GM18867 (cell line): ENCODE data around the gene HPCAL1.

Source experiments
- ATAC-seq: cut with Tn5 transposase; IDR thresholded peaks from one replicate; pipeline ENCODE4 v1.9.1; 2021; ENCODE audit warnings: mild to moderate bottlenecking, moderate library complexity; ENCODE audit not compliant: unreplicated experiment

The HPCAL1 gene

DNA sequence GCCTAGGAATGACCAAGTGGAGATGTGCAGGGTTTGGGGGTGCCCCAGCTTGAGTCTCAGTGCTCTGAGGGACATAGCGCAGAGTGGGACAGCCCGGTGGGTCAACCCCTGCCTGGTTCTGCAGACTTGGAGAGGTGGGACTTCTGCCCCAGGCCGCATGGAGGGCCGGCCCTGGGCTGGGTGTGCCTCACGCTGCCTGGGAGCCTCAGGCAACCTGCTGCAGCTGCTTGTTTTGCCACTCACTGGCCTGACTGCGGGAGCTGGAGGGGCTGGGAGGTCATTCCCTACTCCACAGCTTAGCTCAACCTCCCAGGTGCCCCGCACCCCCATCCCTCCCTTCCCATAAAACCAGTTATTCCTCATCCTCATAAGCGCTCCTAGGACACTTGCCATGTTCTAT, 112.3 kb downstream of the HPCAL1 start:
- no peak for ATAC-seq

GRCh38 chr2:10415640-10416039, 112.9 kb downstream of the HPCAL1 start:
- ATAC-seq, result no peak

- ATAC-seq, result no peak
Observed at GRCh38 chr2:10417551-10418335, 115.0 kb downstream of the HPCAL1 start.

- no peak for ATAC-seq
Observed at GRCh38 chr2:10419553-10420257, 117.0 kb downstream of the HPCAL1 start.

- no peak for ATAC-seq
Observed at GRCh38 chr2:10422251-10422650, 119.5 kb downstream of the HPCAL1 start.

DNA sequence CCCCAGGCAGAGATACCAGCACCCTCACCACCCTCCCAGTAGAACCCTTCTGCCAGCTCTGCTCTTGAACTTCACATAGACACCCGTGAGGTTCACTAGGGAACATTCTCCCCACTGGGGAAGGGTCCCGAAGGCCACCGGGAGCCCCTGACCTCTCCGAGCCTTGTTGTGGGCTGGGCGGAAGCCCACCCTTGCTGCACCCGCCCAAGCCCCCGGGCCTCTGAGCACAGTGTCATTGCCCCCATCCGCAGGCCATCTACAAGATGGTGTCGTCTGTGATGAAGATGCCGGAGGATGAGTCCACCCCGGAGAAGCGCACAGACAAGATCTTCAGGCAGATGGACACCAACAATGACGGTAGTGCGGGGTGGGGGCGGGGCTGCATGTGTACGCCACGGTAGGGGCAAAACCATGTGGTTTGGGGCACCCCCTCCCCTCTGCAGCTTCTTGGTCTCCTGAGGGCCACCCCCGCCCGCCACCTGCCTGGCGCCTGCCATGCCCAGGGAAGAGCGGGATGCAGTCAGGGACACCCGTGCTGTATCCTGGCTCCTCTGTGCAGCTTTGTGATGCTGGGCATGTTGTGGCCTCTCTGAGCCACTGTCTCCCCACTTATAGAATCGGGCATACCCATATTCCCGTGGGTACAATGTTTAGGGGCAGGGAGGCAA, 120.2 kb downstream of the HPCAL1 start:
- ATAC-seq, result no peak

DNA sequence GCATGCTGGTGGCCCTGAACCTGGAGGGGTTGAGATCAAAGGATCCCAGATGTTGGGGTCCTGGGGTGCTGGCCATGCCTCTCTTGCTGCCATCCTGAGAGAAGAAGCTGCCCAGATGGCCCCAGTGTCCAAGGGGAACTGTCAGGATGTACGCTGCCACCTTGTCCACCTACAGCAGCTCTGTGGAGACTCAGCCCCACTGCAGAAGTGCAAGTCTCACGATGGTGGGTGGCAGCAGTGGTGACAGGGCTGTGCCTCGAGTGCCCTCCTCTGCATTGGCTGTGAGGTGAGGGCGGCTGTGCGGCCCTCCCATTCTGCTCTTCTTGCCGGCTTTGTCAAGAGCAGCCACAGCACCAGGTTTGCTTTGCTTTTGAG, 120.7 kb downstream of the HPCAL1 start:
- no peak for ATAC-seq

DNA sequence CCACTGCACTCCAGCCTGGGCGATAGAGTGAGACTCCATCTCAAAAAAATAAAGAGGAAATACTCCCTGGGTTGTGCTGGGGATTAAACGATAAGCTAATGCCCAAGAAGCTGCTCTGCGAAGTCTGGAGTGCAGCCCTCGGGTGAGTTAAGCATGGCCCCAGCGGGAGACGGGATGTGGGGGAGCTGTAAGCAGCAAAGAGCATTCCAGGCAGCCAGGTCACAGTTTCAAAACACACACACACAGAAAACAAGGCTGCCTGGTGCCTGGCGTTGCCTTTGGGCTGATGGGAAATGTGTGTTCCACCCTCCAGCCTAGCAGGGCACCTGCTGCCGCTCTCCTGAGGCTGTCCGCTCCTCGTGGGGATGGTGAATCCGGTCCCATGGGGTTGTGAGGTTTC, 121.3 kb downstream of the HPCAL1 start:
- no peak for ATAC-seq

DNA sequence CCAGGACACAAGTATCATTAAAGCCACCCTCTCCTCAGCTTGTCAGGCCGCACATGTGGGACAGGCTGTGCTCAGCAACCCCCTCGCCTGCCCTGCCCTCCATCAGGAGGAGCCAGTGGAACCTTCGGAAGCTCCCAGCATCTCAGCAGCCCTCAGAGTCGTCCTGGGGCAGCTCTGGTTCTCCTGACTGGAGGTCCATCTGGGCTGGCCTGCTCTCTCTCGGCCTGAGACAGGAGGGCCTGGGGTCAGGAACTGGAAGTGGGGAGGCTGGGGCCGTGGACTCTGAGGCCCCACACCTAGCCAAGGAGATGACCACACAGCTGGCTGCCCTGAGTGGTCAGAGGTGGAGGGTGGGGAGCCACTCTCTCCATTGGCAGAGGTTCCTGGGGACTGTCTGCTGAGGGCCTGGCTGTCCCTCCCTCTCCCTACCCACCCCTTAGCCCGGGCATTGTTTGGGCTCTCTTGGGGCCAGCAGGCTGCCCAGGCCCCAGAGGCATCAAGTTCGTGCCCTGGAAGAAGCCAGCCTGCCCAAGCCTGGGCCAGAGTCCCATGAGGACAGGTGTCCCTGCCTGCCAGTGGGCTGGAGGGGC, 122.3 kb downstream of the HPCAL1 start:
- ATAC-seq, result no peak

DNA sequence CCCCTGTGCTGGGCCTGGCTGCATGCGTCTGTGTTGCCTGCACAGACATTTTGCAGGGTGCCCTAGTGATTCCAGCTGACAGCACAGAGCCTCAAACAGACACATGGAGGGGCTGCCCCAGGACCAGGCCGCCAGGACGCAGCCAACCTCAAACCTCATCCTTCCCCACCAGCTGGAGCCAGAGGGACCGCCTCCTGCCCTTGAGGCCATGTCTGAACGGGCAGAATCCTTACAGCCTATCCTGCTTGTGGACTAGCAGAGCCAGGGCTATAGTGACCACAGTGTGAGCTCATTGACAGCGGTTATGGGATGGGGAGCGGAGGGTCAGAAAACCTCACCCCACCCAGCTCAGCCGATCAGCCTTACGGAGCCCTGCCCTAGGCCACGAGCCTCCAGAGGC, 123.0 kb downstream of the HPCAL1 start:
- ATAC-seq, result no peak

- ATAC-seq, result no peak
Observed at GRCh38 chr2:10426726-10427617, 124.3 kb downstream of the HPCAL1 start.

GRCh38 chr2:10427618-10427949, 124.9 kb downstream of the HPCAL1 start:
- no peak for ATAC-seq

GRCh38 chr2:10428355-10428754, 125.7 kb downstream of the HPCAL1 start:
- ATAC-seq, result no peak

DNA sequence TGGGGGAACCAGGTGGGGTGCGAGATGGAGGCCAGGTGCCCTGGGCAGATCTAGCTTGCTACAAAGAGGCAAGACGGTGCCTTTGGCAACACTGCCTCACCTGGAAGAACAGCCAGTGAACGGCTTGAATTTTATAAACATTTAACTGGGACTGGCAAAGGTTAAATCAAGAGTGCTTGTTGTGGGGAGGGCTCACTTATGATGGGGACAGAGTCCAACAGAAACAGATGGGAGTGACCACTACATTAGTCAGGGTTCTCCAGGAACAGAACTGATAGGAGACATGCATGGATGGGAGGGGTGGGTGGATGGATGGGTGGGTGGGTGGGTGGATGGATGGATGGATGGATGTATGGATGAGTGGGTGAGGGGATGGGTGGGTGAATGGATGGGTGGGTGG, 126.2 kb downstream of the HPCAL1 start:
- ATAC-seq, result no peak

DNA sequence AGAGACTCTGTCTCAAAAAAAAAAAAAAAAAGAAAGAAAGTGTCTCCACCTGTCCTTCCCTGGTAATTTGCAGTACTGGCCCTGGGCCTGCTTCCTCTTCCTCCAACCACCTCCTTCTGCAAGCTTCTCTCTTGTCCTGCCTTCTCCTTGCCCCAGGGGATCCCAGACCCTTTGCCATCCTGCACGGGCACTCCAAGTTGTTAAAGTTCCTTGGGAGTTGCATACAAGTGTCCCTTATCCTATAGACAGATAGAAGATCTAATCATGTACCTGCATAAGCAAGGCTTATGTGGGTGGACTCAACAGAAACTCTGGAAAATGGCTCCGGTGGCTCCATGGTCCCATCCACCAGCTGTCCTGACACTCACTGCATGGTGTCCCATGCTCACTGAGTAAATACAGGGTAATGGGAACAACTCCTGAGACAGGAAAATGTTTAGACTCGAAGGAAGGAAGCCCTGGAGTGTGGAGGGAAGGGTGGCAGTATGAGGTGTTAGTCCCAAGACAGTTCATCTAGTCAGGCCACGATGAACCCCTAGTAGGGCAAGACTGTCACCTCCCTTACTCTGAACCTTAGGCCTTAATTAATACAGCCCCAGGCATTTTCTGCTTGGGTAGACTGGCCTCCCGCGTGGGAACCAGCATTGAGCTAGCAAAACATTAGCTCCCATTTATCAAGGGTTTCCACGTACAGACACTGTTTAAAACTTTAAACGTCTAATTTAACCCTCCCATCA, 128.3 kb downstream of the HPCAL1 start:
- ATAC-seq, result no peak

- no peak for ATAC-seq
Observed at GRCh38 chr2:10431797-10432196, 129.1 kb downstream of the HPCAL1 start.

DNA sequence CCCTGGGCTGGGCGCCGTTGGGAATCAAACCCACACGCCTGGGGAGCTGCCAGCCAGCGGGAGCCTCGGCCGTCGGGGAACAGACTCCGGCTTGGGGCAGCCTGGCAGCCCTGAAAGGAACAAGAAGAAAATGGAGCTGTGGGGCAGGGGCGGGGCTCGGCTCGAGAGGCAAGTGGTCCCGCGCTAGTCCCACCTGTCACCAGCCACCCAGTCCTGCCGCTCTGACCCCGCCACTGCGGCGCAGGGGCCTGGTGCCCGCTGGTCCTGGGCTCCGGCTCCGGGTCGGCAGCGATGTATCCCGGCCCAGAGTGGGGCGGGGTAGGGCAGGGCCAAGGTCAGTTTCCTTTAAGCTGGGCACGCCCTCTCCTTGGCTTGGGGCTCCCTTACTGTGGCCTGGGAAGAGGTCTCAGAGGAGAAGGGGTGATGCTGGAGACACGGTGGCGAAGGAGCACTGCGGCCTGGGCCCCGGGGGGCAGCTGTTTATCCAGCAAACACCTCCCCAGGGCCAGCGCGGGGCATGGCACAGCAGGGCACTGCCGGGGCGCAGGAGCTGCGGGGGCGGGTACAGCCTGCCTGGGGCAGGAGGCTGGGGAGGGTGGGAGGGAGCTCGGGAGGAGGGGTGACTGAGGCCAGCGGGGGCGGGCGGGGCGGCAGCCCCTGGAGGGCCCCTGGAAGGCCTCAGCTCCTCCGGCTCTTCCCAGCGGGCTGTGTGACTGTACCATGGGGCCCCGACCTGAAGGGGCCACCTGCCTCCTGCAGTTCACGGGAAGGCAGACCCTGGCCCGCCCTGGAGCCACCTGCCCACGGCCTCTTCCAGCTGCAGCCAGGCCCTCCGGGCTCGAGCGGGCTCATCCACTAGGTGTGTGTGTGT, 129.8 kb downstream of the HPCAL1 start:
- ATAC-seq, result no peak

DNA sequence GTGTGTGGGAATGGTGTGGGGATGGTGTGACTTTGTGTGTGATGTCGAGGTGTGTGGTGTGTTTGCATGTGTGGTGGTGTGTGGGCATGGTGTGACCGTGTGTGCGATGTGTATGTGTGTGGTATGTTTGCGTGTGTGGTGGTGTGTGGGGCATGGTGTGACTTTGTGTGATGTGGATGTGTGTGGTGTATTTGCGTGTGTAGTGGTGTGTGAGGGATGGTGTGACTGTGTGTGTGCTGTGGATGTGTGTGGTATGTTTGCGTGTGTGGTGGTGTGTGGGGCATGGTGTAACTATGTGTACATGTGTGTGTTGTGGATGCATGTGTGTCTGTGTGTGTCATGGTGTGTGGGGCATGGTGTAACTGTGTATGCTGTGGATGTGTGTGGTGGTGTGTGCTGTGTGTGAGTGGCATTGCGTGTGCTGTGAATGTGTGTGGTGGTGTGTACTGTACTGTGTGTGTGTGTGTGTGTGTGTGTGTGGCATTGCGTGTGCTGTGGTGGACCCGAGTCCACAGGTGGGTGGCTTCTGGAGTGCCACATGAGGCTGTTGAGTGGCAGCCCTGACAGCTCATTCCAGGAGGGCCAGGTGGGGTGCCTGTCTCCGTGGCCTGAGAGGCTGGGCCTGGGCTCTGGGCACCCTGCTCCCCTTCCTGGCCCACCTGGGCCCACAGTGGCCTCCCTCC, 130.7 kb downstream of the HPCAL1 start:
- ATAC-seq, result no peak
